HG02798 (cell line): Measurements from ENCODE around the gene CEP57.
"Not testable (repeated sequence)": the region's sequence is repeated elsewhere in the genome, so short reads cannot be mapped to it uniquely, and the experiment has no call there.

Experiments used
- ATAC-seq: cut with Tn5 transposase; IDR thresholded peaks from one replicate; pipeline ENCODE4 v1.9.1; 2021; ENCODE audit warnings: mild to moderate bottlenecking; ENCODE audit not compliant: unreplicated experiment, poor library complexity

Gene CEP57

DNA sequence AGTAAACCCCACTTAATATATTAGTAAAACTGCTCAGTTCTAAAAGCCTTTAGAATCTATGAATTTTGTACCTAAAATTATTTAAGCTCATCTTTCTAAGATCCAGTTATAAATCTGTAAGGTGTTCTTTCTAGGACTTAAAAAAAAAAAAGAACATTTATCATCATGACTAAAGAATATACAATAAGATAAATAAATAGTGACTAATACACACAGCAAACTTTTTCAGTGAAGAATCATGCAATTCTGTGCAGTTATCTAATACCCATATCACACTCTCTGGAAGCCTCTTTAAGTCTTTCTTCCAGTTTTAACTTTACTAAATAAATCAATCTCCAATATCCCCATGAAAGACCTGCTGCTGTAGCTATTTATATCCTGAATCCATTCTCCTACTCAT lies 59.8 kb downstream of the CEP57 start:
- no peak for ATAC-seq

DNA sequence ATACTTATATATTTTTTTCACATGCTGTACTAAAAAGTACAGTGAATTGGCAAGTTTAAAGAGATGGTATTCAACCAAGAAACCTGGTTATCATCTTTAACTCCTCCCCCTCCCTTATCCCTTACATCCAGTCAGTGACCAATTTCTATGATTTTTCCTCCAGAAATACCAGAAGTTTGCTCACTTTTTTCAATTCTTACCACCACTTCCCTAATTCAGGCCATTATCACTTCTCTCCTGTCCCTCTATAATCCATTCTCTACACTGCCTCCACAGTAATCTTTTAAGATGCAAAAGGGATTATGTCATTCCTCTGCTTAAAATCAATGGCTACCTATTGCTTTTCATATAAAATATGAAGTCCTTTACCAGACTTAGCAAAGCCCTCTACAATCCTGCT lies 62.8 kb downstream of the CEP57 start:
- no peak for ATAC-seq

DNA sequence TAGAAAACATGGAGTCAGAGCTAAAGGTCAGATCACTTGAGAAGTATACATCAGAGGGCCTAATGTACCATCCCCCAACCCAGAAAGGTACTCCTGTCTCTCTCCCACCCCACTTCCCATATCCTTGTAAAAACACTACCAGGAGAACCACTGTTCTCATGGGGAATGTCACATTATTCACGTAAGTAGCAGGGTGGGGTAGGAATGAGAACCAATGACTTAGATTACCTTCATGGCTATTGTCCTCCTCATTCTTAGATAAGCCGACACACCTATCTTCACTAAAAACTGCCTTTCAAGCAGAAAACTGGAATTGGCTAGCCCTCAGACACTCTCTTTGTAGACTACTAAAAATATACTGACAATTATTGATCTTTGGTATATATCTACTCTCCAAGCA lies 63.6 kb downstream of the CEP57 start:
- no peak for ATAC-seq

DNA sequence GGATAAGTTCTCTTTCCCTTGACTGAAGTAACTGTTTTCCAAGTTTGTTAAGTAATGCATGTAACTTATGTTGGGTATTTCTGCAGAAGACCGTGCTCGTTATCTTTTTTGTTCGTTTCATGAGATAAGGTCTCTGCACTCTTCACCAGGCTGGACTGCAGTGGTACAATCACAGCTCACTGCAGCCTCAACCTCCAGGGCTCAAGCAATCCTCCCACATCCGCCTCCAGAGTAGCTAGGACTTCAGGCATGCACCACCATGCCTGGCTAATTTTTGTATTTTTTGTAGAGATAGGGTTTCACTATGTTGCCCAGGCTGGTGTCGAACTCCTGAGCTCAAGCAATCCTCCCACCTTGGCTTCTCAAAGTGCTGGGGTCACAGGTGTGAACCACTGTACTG lies 64.1 kb downstream of the CEP57 start:
- not testable (repeated sequence) for ATAC-seq

DNA sequence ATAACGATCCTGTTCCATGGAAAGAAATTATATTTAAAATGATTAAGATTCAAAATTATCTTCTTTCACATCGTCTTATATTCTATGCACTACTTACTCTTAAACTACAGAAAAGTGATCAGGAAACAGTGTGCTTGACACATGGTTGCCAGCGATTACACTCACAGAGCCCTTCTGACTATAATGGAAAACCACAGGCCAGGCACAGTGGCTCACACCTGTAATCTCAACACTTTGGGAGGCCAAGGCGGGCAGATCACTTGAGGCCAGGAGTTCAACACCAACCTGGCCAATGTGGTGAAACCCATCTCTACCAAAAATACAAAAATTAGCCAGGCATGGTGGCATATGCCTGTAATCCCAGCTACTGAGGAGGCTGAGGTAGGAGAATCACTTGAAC lies 69.7 kb downstream of the CEP57 start:
- not testable (repeated sequence) for ATAC-seq

DNA sequence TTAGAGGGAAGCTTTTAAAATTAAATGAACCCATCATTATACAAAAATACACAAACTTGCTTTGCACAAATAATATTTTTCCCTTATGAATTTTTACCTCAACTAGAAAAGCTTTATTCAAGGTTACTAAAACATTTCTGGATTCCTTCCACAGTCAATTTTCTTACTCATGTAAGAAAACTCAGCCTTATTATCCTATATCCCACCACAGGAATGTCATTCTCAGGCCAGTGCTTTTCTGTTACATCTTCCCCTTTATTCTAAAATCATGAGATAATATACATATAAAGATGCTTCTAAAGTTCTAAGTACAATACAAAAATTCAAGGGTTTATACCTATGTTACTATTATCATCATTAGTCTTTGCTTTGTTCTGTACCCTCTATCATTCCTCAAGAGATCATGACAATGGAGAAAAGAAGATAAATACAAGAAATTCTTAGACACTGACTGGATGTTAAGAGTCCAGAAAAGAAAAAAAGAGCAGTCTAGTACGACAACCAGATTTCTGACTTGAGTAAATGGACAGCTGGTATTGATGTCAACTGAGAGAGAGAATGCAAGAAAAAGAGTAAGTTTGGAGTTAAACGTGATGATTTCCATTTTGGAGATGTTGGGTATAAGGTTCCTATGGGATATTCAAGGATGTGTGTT lies 73.3 kb downstream of the CEP57 start:
- ATAC-seq: no peak

DNA sequence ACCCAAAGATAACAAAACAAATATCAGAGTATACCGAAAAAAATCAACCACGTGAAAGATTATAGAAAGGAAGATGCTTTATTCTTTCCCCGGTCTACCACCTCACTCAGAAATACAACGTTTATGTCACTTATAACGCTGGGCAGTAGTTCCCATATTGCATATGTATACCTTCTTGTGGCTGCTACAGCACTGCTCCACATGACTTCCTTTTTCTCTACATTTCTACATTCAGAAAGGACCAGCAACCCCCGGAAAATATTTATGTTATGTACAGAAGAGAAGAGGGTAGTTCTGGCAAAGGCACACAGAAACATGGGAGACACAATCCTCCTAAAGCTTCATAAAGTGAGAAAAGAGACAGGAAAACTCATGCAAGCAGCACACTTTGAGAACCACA lies 76.8 kb downstream of the CEP57 start:
- ATAC-seq: no peak

DNA sequence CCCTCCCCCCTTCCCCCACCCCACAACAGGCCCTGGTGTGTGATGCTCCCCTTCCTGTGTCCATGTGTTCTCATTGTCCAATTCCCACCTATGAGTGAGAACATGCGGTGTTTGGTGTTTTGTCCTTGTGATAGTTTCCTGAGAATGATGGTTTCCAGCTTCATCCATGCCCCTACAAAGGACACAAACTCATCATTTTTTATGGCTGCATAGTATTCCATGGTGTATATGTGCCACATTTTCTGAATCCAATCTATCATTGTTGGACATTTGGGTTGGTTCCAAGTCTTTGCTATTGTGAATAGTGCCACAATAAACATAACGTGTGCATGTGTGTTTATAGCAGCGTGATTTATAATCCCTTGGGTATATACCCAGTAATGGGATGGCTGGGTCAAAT lies 80.6 kb downstream of the CEP57 start:
- not testable (repeated sequence) for ATAC-seq

DNA sequence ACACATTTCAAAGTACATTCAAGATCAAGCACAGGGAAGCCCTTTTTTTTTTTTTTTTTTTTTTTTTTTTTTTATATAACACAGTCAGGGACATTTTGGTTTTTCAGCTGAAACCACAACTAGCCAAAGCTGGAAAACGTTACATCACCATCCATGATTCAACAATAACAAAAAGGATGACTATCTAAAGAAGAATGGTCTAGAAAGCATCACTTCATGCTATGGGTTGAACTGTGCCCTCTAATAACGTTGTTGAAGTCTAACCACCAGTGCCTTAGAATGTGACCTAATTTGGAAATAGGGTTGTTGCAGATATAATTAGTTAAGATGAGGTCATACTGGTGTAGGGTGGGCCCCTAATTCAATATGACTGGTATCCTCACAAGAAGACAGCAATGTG lies 87.0 kb downstream of the CEP57 start:
- no peak for ATAC-seq
